Epithelial cell of esophagus (primary cell): ENCODE data around the gene UTF1.

Experiments
- DNase-seq: peaks from one replicate; pipeline ENCODE4 v3.0.0; 2010; ENCODE audit warnings: low read depth
- H3K4me3 ChIP-seq: 2 replicates; pipeline ENCODE4 v1.5.1; 2011; ENCODE audit warnings: mild to moderate bottlenecking, low read length, control low read depth
- CTCF ChIP-seq: IDR thresholded peaks from 2 replicates; pipeline ENCODE4 v1.5.1; 2011; ENCODE audit warnings: low read depth, mild to moderate bottlenecking, low read length, control low read depth, inconsistent platforms; ENCODE audit not compliant: insufficient read depth; ENCODE audit errors: missing control alignments

Gene UTF1

DNA sequence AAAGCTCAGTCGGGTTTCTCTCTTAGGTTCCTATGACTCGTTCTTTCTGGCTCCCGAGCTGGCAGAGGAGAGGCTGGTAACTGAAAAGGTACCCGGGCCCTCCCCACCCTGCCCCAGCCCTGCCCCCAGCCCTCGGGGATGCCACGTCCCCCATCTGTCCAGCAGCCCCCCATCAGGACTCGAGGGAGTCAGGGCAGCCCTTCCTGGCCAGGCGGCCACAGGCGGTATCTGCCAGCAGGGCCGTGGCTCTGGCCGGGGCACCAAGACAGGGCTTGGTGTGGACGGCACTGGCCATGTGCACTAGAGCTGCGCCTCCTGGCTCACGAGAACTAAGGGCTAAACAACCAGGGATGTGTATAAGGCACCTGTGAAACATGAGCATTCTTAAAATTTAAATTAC is 40.3 kb upstream of the UTF1 start:
- no peak for TF ChIP-seq CTCF
- H3K4me3 ChIP-seq = no peak overlapping the region
- no peak for DNase-seq

GRCh38 chr10:133190225-133190624 is 39.8 kb upstream of the UTF1 start:
- no peak overlapping the region for H3K4me3 ChIP-seq
- TF ChIP-seq CTCF = no peak
- DNase-seq = no peak

GRCh38 chr10:133191651-133192050 is 38.4 kb upstream of the UTF1 start:
- no peak for DNase-seq
- no peak overlapping the region for H3K4me3 ChIP-seq
- no peak for TF ChIP-seq CTCF

GRCh38 chr10:133194151-133194550 is 35.9 kb upstream of the UTF1 start:
- no peak for TF ChIP-seq CTCF
- no peak for DNase-seq
- H3K4me3 ChIP-seq = no peak overlapping the region

- no peak for TF ChIP-seq CTCF
- no peak overlapping the region for H3K4me3 ChIP-seq
- DNase-seq = no peak
These were observed 34.9 kb upstream of the UTF1 start for GRCh38 chr10:133195096-133195495.

- no peak for TF ChIP-seq CTCF
- H3K4me3 ChIP-seq = no peak overlapping the region
- no peak for DNase-seq
These were observed 34.4 kb upstream of the UTF1 start for GRCh38 chr10:133195611-133196010.

- no peak overlapping the region for H3K4me3 ChIP-seq
- no peak for TF ChIP-seq CTCF
- no peak for DNase-seq
These were observed 33.6 kb upstream of the UTF1 start for GRCh38 chr10:133196221-133196915.
